Tibial artery (tissue), 4 donors: ENCODE measurements around the gene NAPB.
"Not testable (repeated sequence)": the region's sequence is repeated elsewhere in the genome, so short reads cannot be mapped to it uniquely, and the experiment has no call there.

Source experiments
- DNase-seq, 2 donors: peaks; one replicate each; pipeline ENCODE4 v3.0.0-alpha.2; 2019
- H3K27ac ChIP-seq, 2 donors: fragments of 200-600 bp; sonication (generic) in 1 of 2; 1 replicate in 1 of 2; 2 replicates in 1 of 2; pipeline ENCODE4 v1.5.1; 2018 to 2019; ENCODE audit warnings: mild to moderate bottlenecking in 1 of 2
- H3K27me3 ChIP-seq, 2 donors: fragments of 200-600 bp; sonication (generic) in 1 of 2; one replicate each; pipeline versions ENCODE4 v1.5.1 to v1.6.0; 2016 to 2019
- H3K36me3 ChIP-seq, 3 donors: fragments of 200-600 bp; sonication (generic) in 2 of 3; one replicate each; pipeline ENCODE4 v1.5.1; 2016 to 2019; ENCODE audit warnings: mild to moderate bottlenecking in 2 of 3
- H3K4me1 ChIP-seq, 4 donors: fragments of 200-600 bp; sonication (generic) in 2 of 4; 1 replicate in 3 of 4; 2 replicates in 1 of 4; pipeline ENCODE4 v1.5.1; 2016 to 2019
- H3K4me3 ChIP-seq, 2 donors: fragments of 200-600 bp; sonication (generic) in 1 of 2; 1 replicate in 1 of 2; 2 replicates in 1 of 2; pipeline ENCODE4 v1.5.1; 2018 to 2019; ENCODE audit warnings: mild to moderate bottlenecking in 2 of 2
- H3K9me3 ChIP-seq, 3 donors: fragments of 200-600 bp; sonication (generic) in 1 of 3; one replicate each; pipeline ENCODE4 v1.5.1; 2016 to 2019
- intact Hi-C: fragments of 100-400 bp; cut with DNase I; formaldehyde crosslinking; loops from one replicate; pipeline ENCODE4 v1.15.0; 2023; ENCODE audit warnings: low total_unique reads
- TF ChIP-seq, protein P1 (sequence below), 2 experiments: fragments of 200-600 bp in 1 of 2; fragments of 450-650 bp in 1 of 2; IDR thresholded peaks; one replicate each; pipeline ENCODE4 v1.5.1; 2017 to 2019; ENCODE audit warnings: antibody characterized with exemption in 2 of 2, mild to moderate bottlenecking in 1 of 2, moderate library complexity in 1 of 2

The NAPB gene

DNA sequence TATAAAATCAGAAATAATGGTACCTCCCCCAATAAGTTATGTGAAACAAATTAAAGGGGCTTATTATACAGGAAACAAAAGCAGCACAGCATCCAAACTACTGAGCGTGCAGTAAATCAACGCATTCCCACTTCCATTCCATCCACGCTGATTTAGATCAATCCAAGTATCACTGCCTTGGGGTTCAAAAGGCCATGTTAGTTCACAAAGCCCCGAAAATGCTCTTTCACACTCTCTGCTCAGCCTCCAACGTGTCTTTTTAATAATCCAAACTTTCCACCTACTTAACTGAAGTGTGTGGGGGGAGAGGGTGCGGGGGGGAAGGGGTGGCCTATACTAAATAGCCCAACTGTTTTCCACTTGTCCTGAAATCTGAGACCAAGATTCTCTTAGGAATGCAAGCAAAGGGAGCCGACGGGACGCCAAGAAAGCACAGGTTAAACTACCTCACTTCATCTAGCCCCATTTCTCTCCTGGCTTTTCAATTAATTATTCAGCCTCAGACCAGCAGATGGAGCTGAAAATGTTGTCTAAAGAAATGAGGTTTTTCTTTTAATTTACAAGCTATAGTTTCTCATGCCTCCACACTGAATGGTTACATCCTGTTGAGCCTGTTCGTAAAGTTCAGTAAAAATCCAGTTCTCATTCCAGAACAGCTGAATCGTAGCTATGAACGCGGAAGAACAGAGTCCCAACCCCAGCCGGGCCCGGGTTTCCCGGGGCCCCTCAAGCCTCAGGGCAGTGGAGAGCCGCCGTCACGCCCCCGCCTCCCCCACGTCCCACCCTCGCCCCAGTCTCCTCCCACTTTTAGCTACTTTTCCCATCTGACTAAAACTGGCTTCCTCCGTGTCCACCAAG is 71.7 kb downstream of the NAPB start:
- intact Hi-C loops: loop anchor here (5.0 to 10.0 kb wide), 5 partner anchors 73 to 295 kb away; partner anchors contain the start of genes CST9 and NAPB
- DNase-seq: peak; percentile 86 to 92
- peak overlapping the region; percentile 69 to 97 for H3K4me3 ChIP-seq

DNA sequence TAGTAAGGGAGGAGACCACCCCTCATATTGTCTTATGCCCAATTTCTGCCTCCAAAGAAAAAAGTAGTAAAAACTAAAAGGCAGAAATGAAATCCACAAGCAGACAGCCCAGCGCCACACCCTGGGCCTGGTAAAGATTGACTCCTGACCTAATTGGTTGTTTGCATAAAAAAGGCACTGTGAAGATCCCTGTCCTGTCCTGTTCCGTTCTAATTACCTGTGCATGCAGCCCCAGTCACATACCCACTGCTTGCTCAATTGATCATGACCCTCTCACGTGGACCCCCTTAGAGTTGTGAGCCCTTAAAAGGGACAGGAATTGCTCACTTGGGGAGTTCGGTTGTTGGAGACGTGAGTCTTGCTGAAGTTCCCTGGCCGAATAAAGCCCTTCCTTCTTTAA is 72.8 kb downstream of the NAPB start:
- intact Hi-C loops: loop anchor here (5.0 to 10.0 kb wide), 3 partner anchors 74 to 294 kb away; partner anchors contain the start of genes CST9 and NAPB
- H3K36me3 ChIP-seq, H3K4me3 ChIP-seq, DNase-seq, H3K27me3 ChIP-seq, H3K9me3 ChIP-seq: not testable (repeated sequence)
- H3K27ac ChIP-seq: peak overlapping the region in 1 of 2 donors; percentile 99
- H3K4me1 ChIP-seq: peaks cover 0 to 24% (median 20%) of the 10 kb centered on the region in 4 donors

More for the DNA sequence above, 71.7 kb downstream of the NAPB start:
- H3K27me3 ChIP-seq: no peaks in the 10 kb centered on the region
- H3K4me1 ChIP-seq: peaks cover 0 to 24% (median 20%) of the 10 kb centered on the region in 4 donors
- no peaks in the 10 kb centered on the region for H3K9me3 ChIP-seq
- peak overlapping the region; percentile 99 to 100 for H3K27ac ChIP-seq
- TF ChIP-seq, protein P1, sequence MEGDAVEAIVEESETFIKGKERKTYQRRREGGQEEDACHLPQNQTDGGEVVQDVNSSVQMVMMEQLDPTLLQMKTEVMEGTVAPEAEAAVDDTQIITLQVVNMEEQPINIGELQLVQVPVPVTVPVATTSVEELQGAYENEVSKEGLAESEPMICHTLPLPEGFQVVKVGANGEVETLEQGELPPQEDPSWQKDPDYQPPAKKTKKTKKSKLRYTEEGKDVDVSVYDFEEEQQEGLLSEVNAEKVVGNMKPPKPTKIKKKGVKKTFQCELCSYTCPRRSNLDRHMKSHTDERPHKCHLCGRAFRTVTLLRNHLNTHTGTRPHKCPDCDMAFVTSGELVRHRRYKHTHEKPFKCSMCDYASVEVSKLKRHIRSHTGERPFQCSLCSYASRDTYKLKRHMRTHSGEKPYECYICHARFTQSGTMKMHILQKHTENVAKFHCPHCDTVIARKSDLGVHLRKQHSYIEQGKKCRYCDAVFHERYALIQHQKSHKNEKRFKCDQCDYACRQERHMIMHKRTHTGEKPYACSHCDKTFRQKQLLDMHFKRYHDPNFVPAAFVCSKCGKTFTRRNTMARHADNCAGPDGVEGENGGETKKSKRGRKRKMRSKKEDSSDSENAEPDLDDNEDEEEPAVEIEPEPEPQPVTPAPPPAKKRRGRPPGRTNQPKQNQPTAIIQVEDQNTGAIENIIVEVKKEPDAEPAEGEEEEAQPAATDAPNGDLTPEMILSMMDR (IDR thresholded peaks at IDR 0.05): peak; percentile 59 to 77
- peaks cover 6 to 10% (median 8%) of the 10 kb centered on the region in 3 donors for H3K36me3 ChIP-seq

DNA sequence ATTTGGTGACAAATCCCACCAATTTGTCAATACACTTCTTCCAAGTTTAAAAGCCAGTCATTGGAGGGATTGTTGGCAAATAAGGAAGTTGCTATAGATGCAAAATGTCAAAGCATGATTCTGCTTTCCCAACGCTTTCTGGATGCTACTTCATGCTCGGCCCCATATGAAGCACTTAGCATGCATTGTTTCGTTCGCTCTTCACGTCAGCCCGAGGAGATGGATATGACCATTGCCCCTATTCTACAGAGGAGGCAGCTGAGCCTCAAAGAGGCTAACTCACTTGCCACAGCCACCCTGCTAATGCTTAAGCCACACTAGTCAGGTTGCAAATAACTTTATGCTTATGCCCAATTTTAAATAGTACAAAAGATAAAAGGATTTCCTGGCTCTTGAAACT is 73.5 kb downstream of the NAPB start:
- no peaks in the 10 kb centered on the region for H3K27me3 ChIP-seq
- no peak overlapping the region for H3K27ac ChIP-seq
- DNase-seq: no peak
- peaks cover 0 to 21% (median 20%) of the 10 kb centered on the region in 4 donors for H3K4me1 ChIP-seq
- no peaks in the 10 kb centered on the region for H3K36me3 ChIP-seq
- no peak overlapping the region for H3K4me3 ChIP-seq
- H3K9me3 ChIP-seq: no peaks in the 10 kb centered on the region
- intact Hi-C loops: loop anchor here (5.0 to 10.0 kb wide), 3 partner anchors 75 to 293 kb away; partner anchors contain the start of genes CST9 and NAPB
- TF ChIP-seq, protein P1 (IDR thresholded peaks at IDR 0.05): no peak

DNA sequence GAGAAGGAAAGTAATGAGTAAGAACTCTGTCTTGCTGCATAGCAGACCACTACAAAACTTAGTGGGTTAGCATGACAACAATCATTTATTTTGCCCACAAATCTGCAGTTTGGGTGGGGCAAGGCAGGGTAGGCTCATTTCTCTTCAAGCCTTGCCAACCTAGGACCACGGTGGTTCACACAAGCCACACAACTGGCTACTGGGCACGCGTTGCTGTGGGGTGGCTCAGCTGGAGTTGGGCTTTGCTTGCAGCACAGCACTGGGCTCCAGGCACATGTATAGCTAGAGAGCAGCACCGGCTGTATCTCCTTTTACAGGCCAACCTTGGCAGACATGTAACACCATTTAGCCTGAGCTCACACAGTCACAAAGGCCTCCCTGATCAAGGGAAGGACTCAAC is 75.3 kb downstream of the NAPB start:
- DNase-seq: no peak
- Histone ChIP-seq H3K4me1 (peaks cover 0 to 8% (median 6%) of the 10 kb centered on the region in 4 donors), H3K36me3 (no peaks in the 10 kb centered on the region), H3K9me3 (no peaks in the 10 kb centered on the region), H3K27me3 (no peaks in the 10 kb centered on the region), H3K27ac (no peak overlapping the region), H3K4me3 (no peak overlapping the region)
- TF ChIP-seq, protein P1 (IDR thresholded peaks at IDR 0.05): no peak
- intact Hi-C loops: loop anchor here (5.0 to 10.0 kb wide), 3 partner anchors 76 to 291 kb away; partner anchors contain the start of genes CST9 and NAPB

DNA sequence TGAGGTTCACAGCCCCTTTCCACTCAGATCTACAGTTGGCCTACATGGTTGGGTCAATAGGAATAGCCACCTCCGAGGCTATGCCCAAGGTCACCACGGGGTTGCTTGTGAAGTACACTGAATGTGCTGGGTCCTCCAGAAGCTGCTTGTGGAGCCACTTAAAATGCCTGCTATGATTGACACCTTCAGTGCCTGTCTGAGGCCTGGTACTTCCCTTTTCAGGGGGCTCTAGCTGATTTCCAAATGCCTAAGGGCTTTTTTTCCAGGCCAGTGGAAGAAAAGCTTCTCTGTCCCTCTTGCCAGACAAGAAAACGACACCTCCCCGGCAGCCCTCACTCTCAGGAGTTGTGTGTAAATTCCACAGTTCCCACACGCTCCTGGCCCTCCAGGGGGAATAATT is 77.0 kb downstream of the NAPB start:
- intact Hi-C loops: loop anchor here (10.0 kb wide), 2 partner anchors 260 to 290 kb away; partner anchors contain the start of gene CST9
- TF ChIP-seq, protein P1 (IDR thresholded peaks at IDR 0.05): no peak
- DNase-seq: no peak
- Histone ChIP-seq H3K4me3 (no peak overlapping the region), H3K36me3 (no peaks in the 10 kb centered on the region), H3K9me3 (no peaks in the 10 kb centered on the region), H3K27me3 (no peaks in the 10 kb centered on the region), H3K4me1 (peaks cover 0 to 5% (median 3%) of the 10 kb centered on the region in 4 donors), H3K27ac (no peak overlapping the region)

DNA sequence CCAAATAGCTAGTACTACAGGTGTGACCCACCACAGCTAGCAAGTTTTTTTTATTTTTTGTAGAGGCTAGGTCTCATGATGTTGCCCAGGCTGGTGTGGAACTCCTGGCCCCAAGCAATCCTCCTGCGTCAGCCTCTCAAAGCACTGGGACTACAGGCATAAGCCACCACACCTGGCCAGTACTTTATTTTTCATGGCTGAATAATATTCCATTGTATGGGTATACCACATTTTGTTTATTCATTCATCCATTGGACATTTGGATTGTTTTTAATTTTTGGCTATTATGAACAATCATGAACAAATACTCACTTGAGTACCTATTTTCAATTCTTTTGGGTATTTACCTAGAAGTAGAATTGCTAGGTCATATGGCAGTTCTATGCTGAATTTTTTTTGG is 77.7 kb downstream of the NAPB start:
- H3K27me3 ChIP-seq: no peaks in the 10 kb centered on the region
- no peak overlapping the region for H3K4me3 ChIP-seq
- no peak overlapping the region for H3K27ac ChIP-seq
- intact Hi-C loops: loop anchor here (10.0 kb wide), 2 partner anchors 261 to 289 kb away; partner anchors contain the start of gene CST9
- TF ChIP-seq, protein P1 (IDR thresholded peaks at IDR 0.05): no peak
- H3K9me3 ChIP-seq: no peaks in the 10 kb centered on the region
- no peak for DNase-seq
- no peaks in the 10 kb centered on the region for H3K36me3 ChIP-seq
- no peaks in the 10 kb centered on the region for H3K4me1 ChIP-seq
